Panc1 (cell line): ENCODE results near the gene SLC66A2. TPM values are rescaled to one million over a fixed set of nuclear protein-coding genes. Genes with fewer than 3 reads are reported as not detected.

Experiments
- ATAC-seq: fragments of 200-7000 bp; cut with Tn5 transposase; 2 replicates; pipeline ENCODE4 v1.9.1; 2020; ENCODE audit warnings: mild to moderate bottlenecking, moderate library complexity
- BruUV-seq: library from RNA; stranded (reverse); fragments of 400-500 nt; replicated peaks from 2 replicates; lab custom pipeline; 2021; lab: Mats Ljungman, UMichigan
- CTCF ChIA-PET: fragments of 300-600 bp; sonication (Branson Sonifier 250); formaldehyde crosslinking; loops from one replicate; lab custom pipeline; 2022; ENCODE audit warnings: antibody characterized with exemption; lab: Charles Lee
- POLR2A ChIA-PET: fragments of 300-600 bp; sonication (Branson Sonifier 250); formaldehyde crosslinking; loops from one replicate; lab custom pipeline; 2022; ENCODE audit warnings: antibody characterized with exemption; lab: Charles Lee
- DNase-seq: peaks from one replicate; pipeline ENCODE4 v3.0.0-alpha.2; 2010; ENCODE audit warnings: low read depth, low spot score
- H3K27ac ChIP-seq: 2 replicates; pipeline ENCODE4 v1.5.1; 2011; ENCODE audit warnings: mild to moderate bottlenecking, low read length, inconsistent platforms
- H3K27me3 ChIP-seq: fragments of 200-500 bp; sonication (Bioruptor generic); 2 replicates; pipeline ENCODE4 v1.6.0; 2014; ENCODE audit warnings: low read length, inconsistent platforms; ENCODE audit not compliant: control insufficient read depth, insufficient read depth
- H3K36me3 ChIP-seq: fragments of 200-500 bp; sonication (Bioruptor generic); 2 replicates; pipeline ENCODE4 v1.5.1; 2014; ENCODE audit warnings: inconsistent platforms, mild to moderate bottlenecking, low read length, moderate library complexity; ENCODE audit not compliant: control insufficient read depth, insufficient read depth
- H3K4me1 ChIP-seq: 2 replicates; pipeline ENCODE4 v1.5.1; 2011; ENCODE audit warnings: inconsistent platforms, mild to moderate bottlenecking, low read length, moderate library complexity; ENCODE audit not compliant: control insufficient read depth, insufficient read depth
- H3K4me3 ChIP-seq, 2 experiments: 2 replicates each; pipeline ENCODE4 v1.5.1; 2011 to 2012; ENCODE audit warnings: low read depth in 2 of 2, low read length in 2 of 2, mild to moderate bottlenecking in 2 of 2, inconsistent platforms in 1 of 2, moderate library complexity in 1 of 2
- H3K9me3 ChIP-seq: fragments of 200-500 bp; sonication (Bioruptor generic); 2 replicates; pipeline ENCODE4 v1.5.1; 2014; ENCODE audit warnings: low read depth, mild to moderate bottlenecking, inconsistent platforms, low read length, moderate library complexity; ENCODE audit not compliant: control insufficient read depth, insufficient read depth
- CTCF ChIP-seq: fragments of 450-650 bp; IDR thresholded peaks from 2 replicates; pipeline ENCODE4 v1.5.1; 2017; ENCODE audit warnings: mild to moderate bottlenecking
- POLR2AphosphoS5 ChIP-seq: IDR thresholded peaks from 2 replicates; pipeline ENCODE4 v1.6.1; 2012; ENCODE audit warnings: mild to moderate bottlenecking, low read depth, low read length, moderate library complexity
- REST ChIP-seq, 2 experiments: IDR thresholded peaks; 2 replicates each; pipeline ENCODE4 v1.6.1; 2011 to 2012; ENCODE audit warnings: low read depth in 2 of 2, control low read depth in 1 of 2, low read length in 1 of 2, mild to moderate bottlenecking in 1 of 2, moderate library complexity in 1 of 2; ENCODE audit not compliant: insufficient read depth in 1 of 2
- SIN3A ChIP-seq: IDR thresholded peaks from 2 replicates; pipeline ENCODE4 v1.6.1; 2012; ENCODE audit warnings: low read depth, mild to moderate bottlenecking, low read length, moderate library complexity, borderline replicate concordance; ENCODE audit not compliant: insufficient read depth
- TCF7L2 ChIP-seq: IDR thresholded peaks from 2 replicates; pipeline ENCODE4 v1.6.1; 2011; ENCODE audit warnings: mild to moderate bottlenecking, low read depth, low read length, inconsistent platforms
- in situ Hi-C: cut with HindIII; loops from 2 replicates; pipeline ENCODE4 v1.10.0; 2016; ENCODE audit warnings: low sequenced_read_pairs, low pct_unique_long_range_greater_than_20kb
- intact Hi-C: fragments of 100-400 bp; cut with micrococcal nuclease; formaldehyde crosslinking; loops from one replicate; pipeline ENCODE4 v1.10.0; 2022; ENCODE audit not compliant: unreplicated experiment
- total RNA-seq: library from RNA; stranded (reverse); gene quantifications from one replicate; pipeline ENCODE4 v1.2.1, GENCODE V29; 2021; ENCODE audit not compliant: unreplicated experiment

The SLC66A2 gene
- total RNA-seq, 1 experiment from 2014 or later = 92.5 TPM

GRCh38 chr18:79898952-79899608 lies 52.4 kb downstream of the SLC66A2 start:
- CTCF ChIA-PET = no interaction called here
- intact Hi-C loops (no loop called here), in situ Hi-C loops (no loop called here)
- no peaks in the 10 kb centered on the region for H3K4me1 ChIP-seq
- no peak for DNase-seq
- no peak overlapping the region for H3K27ac ChIP-seq
- POLR2A ChIA-PET = no interaction called here
- no peak overlapping the region for H3K4me3 ChIP-seq
- BruUV-seq = no TSS peak
- ATAC-seq = no peak
- TF ChIP-seq POLR2AphosphoS5 = no peak
- H3K27me3 ChIP-seq = no peaks in the 10 kb centered on the region
- H3K36me3 ChIP-seq = no peaks in the 10 kb centered on the region
- peaks cover 31% of the 10 kb centered on the region for H3K9me3 ChIP-seq

- DNase-seq = no peak
- in situ Hi-C loops (no loop called here), intact Hi-C loops (no loop called here)
- Histone ChIP-seq H3K27me3 (no peaks in the 10 kb centered on the region), H3K4me3 (no peak overlapping the region), H3K9me3 (peaks cover 40% of the 10 kb centered on the region), H3K27ac (no peak overlapping the region), H3K36me3 (no peaks in the 10 kb centered on the region), H3K4me1 (no peaks in the 10 kb centered on the region)
- no TSS peak for BruUV-seq
- CTCF ChIA-PET = no interaction called here
- POLR2A ChIA-PET = interaction anchor here (0.7 kb wide), 1 partner anchor 44 kb away, joined by 8 read pairs; no protein-coding TSS in a partner anchor
- ATAC-seq = no peak
- TF ChIP-seq REST (IDR thresholded peaks at IDR 0.05; ENCODE audit: insufficient read depth in 1 of 2, low read depth in 2 of 2, low read length in 1 of 2) (no peak), POLR2AphosphoS5 (no peak), CTCF (no peak), TCF7L2 (no peak), SIN3A (no peak)
These were observed 53.4 kb downstream of the SLC66A2 start for GRCh38 chr18:79897940-79898625.

GRCh38 chr18:79896738-79897137 lies 54.7 kb downstream of the SLC66A2 start:
- in situ Hi-C loops (no loop called here), intact Hi-C loops (no loop called here)
- no peaks in the 10 kb centered on the region for H3K4me1 ChIP-seq
- no peak for DNase-seq
- no peak overlapping the region for H3K4me3 ChIP-seq
- no peak for ATAC-seq
- TF ChIP-seq CTCF (no peak), POLR2AphosphoS5 (no peak), SIN3A (no peak), REST (IDR thresholded peaks at IDR 0.05; ENCODE audit: insufficient read depth in 1 of 2, low read depth in 2 of 2, low read length in 1 of 2) (no peak), TCF7L2 (no peak)
- peaks cover 44% of the 10 kb centered on the region for H3K9me3 ChIP-seq
- no peak overlapping the region for H3K27ac ChIP-seq
- H3K36me3 ChIP-seq = no peaks in the 10 kb centered on the region
- BruUV-seq = no TSS peak
- CTCF ChIA-PET = interaction anchor here (0.6 kb wide), 1 partner anchor 15 kb away, joined by 5 read pairs; no protein-coding TSS in a partner anchor
- H3K27me3 ChIP-seq = no peaks in the 10 kb centered on the region
- POLR2A ChIA-PET = interaction anchor here (0.7 kb wide), 1 partner anchor 93 kb away, joined by 3 read pairs; no protein-coding TSS in a partner anchor
